Vagina (tissue), 2 donors: ENCODE data around the gene MED13L. TPM values are rescaled to one million over a fixed set of nuclear protein-coding genes. Genes with fewer than 3 reads are reported as not detected.

ENCODE experiments used
- DNase-seq, 2 donors: peaks; one replicate each; pipeline ENCODE4 v3.0.0-alpha.2; 2017; ENCODE audit errors: extremely low spot score in 2 of 2
- H3K27ac ChIP-seq: fragments of 200-600 bp; sonication (generic); one replicate; pipeline ENCODE4 v1.5.1; 2019
- H3K27me3 ChIP-seq: fragments of 200-600 bp; sonication (generic); one replicate; pipeline ENCODE4 v1.5.1; 2019
- H3K36me3 ChIP-seq, 2 donors: fragments of 200-600 bp; sonication (generic); one replicate each; pipeline ENCODE4 v1.5.1; 2017 to 2019
- H3K4me1 ChIP-seq: fragments of 200-600 bp; sonication (generic); one replicate; pipeline ENCODE4 v1.5.1; 2019
- H3K4me3 ChIP-seq, 2 donors: fragments of 200-600 bp; sonication (generic); 1 replicate in 1 of 2; 2 replicates in 1 of 2; pipeline ENCODE4 v1.5.1; 2016 to 2019
- H3K9me3 ChIP-seq: fragments of 200-600 bp; sonication (generic); one replicate; pipeline ENCODE4 v1.5.1; 2019
- CTCF ChIP-seq, 3 experiments: fragments of 450-650 bp in 2 of 3; fragments of 200-600 bp in 1 of 3; sonication (generic) in 1 of 3; IDR thresholded peaks; one replicate each; pipeline ENCODE4 v1.5.1; 2017 to 2019; ENCODE audit warnings: antibody characterized with exemption in 3 of 3, mild to moderate bottlenecking in 2 of 3, moderate library complexity in 2 of 3
- POLR2A ChIP-seq, 2 donors: fragments of 450-650 bp; IDR thresholded peaks; one replicate each; pipeline ENCODE4 v1.6.1; 2017; ENCODE audit warnings: antibody characterized with exemption in 2 of 2, mild to moderate bottlenecking in 2 of 2, moderate library complexity in 2 of 2
- POLR2AphosphoS5 ChIP-seq, 2 donors: sonication (generic); formaldehyde crosslinking; IDR thresholded peaks; one replicate each; pipeline ENCODE4 v1.9.0; 2017; ENCODE audit warnings: antibody characterized with exemption in 2 of 2, mild to moderate bottlenecking in 2 of 2, low read depth in 1 of 2; ENCODE audit not compliant: insufficient read depth in 1 of 2
- intact Hi-C: fragments of 100-400 bp; cut with DNase I; formaldehyde crosslinking; loops from one replicate; pipeline ENCODE4 v1.15.1; 2023
- total RNA-seq: library from RNA; depleted of rRNA; stranded (reverse); fragments of >200 nt; gene quantifications from one replicate; pipeline ENCODE4 v1.2.3, GENCODE V29; 2016

The MED13L gene
- total RNA-seq, 1 donor from 2014 or later: 161 TPM

- Histone ChIP-seq H3K4me3 (no peak overlapping the region), H3K36me3 (no peaks in the 10 kb centered on the region), H3K27ac (no peak overlapping the region), H3K4me1 (peaks cover 5% of the 10 kb centered on the region), H3K27me3 (no peaks in the 10 kb centered on the region), H3K9me3 (no peaks in the 10 kb centered on the region)
- DNase-seq: no peak
- intact Hi-C loops: no loop called here
- TF ChIP-seq CTCF (IDR thresholded peaks at IDR 0.05) (no peak), POLR2AphosphoS5 (IDR thresholded peaks at IDR 0.05; ENCODE audit: insufficient read depth in 1 of 2, low read depth in 1 of 2) (no peak), POLR2A (IDR thresholded peaks at IDR 0.05) (no peak)
Measured at GRCh38 chr12:116101991-116102390, 175.5 kb downstream of the MED13L start.

GRCh38 chr12:116099652-116100432, 177.7 kb downstream of the MED13L start:
- H3K36me3 ChIP-seq: no peaks in the 10 kb centered on the region
- H3K27ac ChIP-seq: no peak overlapping the region
- no peak overlapping the region for H3K4me3 ChIP-seq
- no peaks in the 10 kb centered on the region for H3K27me3 ChIP-seq
- H3K4me1 ChIP-seq: peaks cover 5% of the 10 kb centered on the region
- intact Hi-C loops: no loop called here
- no peak for DNase-seq
- TF ChIP-seq CTCF (IDR thresholded peaks at IDR 0.05) (no peak), POLR2AphosphoS5 (IDR thresholded peaks at IDR 0.05; ENCODE audit: insufficient read depth in 1 of 2, low read depth in 1 of 2) (no peak), POLR2A (IDR thresholded peaks at IDR 0.05) (no peak)
- H3K9me3 ChIP-seq: no peaks in the 10 kb centered on the region

GRCh38 chr12:116096874-116097273, 180.6 kb downstream of the MED13L start:
- Histone ChIP-seq H3K27ac (no peak overlapping the region), H3K36me3 (no peaks in the 10 kb centered on the region), H3K27me3 (no peaks in the 10 kb centered on the region), H3K9me3 (no peaks in the 10 kb centered on the region), H3K4me1 (peaks cover under 1% of the 10 kb centered on the region), H3K4me3 (no peak overlapping the region)
- DNase-seq: no peak
- no peak for TF ChIP-seq POLR2AphosphoS5 (IDR thresholded peaks at IDR 0.05; ENCODE audit: insufficient read depth in 1 of 2, low read depth in 1 of 2)
- TF ChIP-seq POLR2A (IDR thresholded peaks at IDR 0.05): no peak
- TF ChIP-seq CTCF (IDR thresholded peaks at IDR 0.05): no peak
- intact Hi-C loops: no loop called here

- DNase-seq: no peak
- H3K36me3 ChIP-seq: no peaks in the 10 kb centered on the region
- no peaks in the 10 kb centered on the region for H3K27me3 ChIP-seq
- H3K4me3 ChIP-seq: no peak overlapping the region
- H3K9me3 ChIP-seq: no peaks in the 10 kb centered on the region
- H3K27ac ChIP-seq: no peak overlapping the region
- TF ChIP-seq POLR2AphosphoS5 (IDR thresholded peaks at IDR 0.05; ENCODE audit: insufficient read depth in 1 of 2, low read depth in 1 of 2): no peak
- TF ChIP-seq CTCF (IDR thresholded peaks at IDR 0.05): no peak
- no peak for TF ChIP-seq POLR2A (IDR thresholded peaks at IDR 0.05)
- H3K4me1 ChIP-seq: peaks cover 9% of the 10 kb centered on the region
- intact Hi-C loops: no loop called here
Measured at GRCh38 chr12:116094475-116094874, 183.0 kb downstream of the MED13L start.

- intact Hi-C loops: no loop called here
- no peaks in the 10 kb centered on the region for H3K9me3 ChIP-seq
- no peaks in the 10 kb centered on the region for H3K36me3 ChIP-seq
Measured at GRCh38 chr12:116093915-116094314, 183.6 kb downstream of the MED13L start.

More at GRCh38 chr12:116093915-116094314, 183.6 kb downstream of the MED13L start:
- no peak for TF ChIP-seq CTCF (IDR thresholded peaks at IDR 0.05)
- TF ChIP-seq POLR2AphosphoS5 (IDR thresholded peaks at IDR 0.05; ENCODE audit: insufficient read depth in 1 of 2, low read depth in 1 of 2): no peak
- TF ChIP-seq POLR2A (IDR thresholded peaks at IDR 0.05): no peak
- DNase-seq: no peak
- Histone ChIP-seq H3K4me1 (peaks cover 9% of the 10 kb centered on the region), H3K27ac (no peak overlapping the region), H3K4me3 (no peak overlapping the region), H3K27me3 (no peaks in the 10 kb centered on the region)
